CD4-positive, alpha-beta T cell treated with Interleukin-6 at 100 ng/mL for 8 hours (primary cell): Measurements from ENCODE around the gene CXXC5.
"Not testable (repeated sequence)": the region's sequence is repeated elsewhere in the genome, so short reads cannot be mapped to it uniquely, and the experiment has no call there.

Experiments used
- DNase-seq: peaks from one replicate; pipeline ENCODE4 v3.0.0-alpha.2; 2020; ENCODE audit warnings: mixed read lengths, low spot score

The CXXC5 gene

DNA sequence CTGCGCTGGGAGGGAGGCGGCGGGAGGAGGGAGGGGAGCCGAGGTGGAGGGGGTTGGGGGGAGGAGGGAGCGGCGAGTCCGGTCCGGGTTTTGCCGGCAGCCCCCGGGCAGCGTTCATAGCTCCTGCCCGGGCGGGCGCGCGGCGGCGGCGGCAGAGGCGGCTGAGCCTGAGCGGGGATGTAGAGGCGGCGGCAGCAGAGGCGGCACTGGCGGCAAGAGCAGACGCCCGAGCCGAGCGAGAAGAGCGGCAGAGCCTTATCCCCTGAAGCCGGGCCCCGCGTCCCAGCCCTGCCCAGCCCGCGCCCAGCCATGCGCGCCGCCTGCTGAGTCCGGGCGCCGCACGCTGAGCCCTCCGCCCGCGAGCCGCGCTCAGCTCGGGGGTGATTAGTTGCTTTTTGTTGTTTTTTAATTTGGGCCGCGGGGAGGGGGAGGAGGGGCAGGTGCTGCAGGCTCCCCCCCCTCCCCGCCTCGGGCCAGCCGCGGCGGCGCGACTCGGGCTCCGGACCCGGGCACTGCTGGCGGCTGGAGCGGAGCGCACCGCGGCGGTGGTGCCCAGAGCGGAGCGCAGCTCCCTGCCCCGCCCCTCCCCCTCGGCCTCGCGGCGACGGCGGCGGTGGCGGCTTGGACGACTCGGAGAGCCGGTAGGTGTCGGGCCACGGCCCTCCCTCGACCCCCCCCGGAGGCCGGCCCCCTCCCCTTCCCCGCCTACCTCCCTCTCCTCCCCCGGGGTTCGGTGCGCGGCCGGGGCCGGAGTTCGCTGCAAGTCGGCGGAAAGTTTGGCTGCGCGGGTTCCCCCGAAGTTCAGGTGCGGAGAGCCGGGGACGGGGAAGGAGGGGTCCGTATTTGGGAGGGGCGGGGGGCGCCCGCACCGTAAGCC lies at the start of gene CXXC5:
Gene CXXC5, plus strand, starts transcription at position 145 of the 877 bp plus-strand sequence. CDS start 32,175 bp downstream, outside the sequence.
- no peak for DNase-seq

- not testable (repeated sequence) for DNase-seq
These were observed 49.6 kb upstream of the CXXC5 start for GRCh38 chr5:139598601-139598965.

DNA sequence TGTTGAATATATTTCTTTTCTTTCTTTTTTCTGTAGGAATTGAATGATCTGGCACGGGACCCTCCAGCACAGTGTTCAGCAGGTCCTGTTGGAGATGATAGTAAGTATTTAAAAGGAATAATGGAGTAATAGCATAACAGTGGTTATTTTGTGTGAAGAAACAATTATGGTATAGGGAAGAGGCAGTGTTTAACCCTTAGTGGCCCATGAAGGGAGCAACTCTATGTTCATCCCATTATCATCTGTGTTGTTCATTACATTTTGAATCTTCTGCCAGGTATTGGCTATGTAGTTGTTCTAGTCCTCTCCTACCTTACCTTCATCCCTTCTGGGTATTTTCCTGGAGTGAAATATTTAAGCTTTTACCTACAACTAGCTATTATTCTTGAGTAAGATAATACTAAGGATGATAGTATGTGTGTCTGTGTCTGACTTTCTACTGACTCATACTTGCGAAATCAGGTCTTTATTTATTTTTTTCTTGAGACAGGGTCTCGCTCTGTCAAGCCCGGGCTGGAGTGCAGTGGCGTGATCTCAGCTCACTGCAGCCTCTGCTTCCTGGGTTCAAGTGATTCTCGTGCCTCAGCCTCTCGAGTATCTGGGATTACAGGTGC lies 47.7 kb upstream of the CXXC5 start:
- DNase-seq, result no peak

- DNase-seq, result no peak
These were observed 46.7 kb upstream of the CXXC5 start for GRCh38 chr5:139601429-139601828.

DNA sequence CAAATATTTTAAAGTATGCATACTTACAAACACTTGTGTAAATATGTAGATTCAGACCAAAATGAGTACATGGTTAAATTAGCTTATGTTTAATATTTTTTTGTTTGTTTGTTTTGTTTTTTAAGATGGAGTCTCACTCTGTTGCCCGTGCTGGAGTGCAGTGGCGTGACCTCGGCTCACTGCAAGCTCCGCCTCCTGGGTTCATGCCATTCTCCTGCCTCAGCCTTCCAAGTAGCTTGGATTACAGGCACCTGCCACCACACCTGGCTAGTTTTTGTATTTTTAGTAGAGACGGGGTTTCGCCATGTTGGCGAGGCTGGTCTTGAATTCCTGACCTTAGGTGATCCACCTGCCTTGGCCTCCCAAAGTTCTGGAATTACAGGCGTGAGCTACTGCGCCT lies 46.2 kb upstream of the CXXC5 start:
- DNase-seq, result not testable (repeated sequence)

GRCh38 chr5:139605887-139606286 lies 42.3 kb upstream of the CXXC5 start:
- no peak for DNase-seq

DNA sequence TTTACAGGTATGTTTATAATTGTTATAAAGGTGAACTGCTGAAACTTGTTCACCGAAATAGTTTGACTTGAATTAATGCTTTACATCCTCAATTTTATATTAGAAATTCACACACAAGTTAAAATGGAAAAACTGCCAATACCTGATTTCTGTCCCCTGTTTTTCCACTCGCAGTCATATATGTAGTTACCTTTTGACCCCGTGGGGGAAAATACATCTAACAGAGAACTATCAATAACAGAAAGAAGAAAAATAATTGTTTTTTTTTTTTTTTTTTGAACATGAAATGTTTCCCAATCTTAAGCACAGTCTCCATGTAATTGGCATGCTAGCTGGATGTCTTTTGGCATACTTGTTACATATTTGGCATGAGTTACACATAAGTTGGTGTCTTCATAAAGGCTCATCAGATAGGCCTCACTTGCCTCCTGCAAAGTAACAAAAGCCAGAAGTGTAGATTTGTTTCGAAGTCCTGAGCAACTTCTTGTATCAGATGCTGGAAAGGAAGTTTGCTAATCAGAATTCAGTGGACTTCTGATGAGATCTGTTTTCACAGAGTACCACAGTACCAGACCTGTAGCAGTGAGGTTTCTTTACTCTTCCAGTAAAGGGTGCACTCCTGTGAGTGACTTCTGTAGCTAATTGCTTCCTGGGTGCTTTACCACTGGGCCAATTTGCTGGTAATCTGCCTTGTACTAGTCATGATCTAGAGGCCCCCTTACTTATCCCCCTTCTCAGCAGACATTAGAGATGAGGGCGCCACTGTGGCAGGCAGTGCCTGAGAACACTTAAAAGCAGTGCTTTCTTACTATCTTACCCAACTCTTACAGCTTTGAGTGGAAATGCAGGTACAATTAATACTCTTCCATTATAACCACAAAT lies 36.2 kb upstream of the CXXC5 start:
- DNase-seq, result no peak

DNA sequence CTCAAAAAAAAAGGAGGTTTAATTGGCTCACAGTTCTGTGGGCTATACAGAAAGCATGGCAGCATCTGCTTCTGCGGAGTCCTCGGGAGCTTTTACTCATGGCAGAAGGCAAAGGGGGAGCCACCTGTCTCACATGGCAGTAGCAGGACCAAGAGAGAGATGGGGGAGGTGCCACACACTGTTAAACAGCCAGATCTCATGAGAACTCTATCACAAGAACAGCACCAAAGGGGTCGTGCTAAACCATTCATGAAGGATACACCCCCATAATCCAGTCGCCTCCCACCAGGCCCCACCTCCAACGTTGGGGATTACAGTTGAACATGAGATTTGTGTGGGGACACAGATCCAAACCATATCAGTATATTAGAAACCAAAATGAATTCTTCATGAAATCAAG lies 28.3 kb upstream of the CXXC5 start:
- DNase-seq, result no peak

DNA sequence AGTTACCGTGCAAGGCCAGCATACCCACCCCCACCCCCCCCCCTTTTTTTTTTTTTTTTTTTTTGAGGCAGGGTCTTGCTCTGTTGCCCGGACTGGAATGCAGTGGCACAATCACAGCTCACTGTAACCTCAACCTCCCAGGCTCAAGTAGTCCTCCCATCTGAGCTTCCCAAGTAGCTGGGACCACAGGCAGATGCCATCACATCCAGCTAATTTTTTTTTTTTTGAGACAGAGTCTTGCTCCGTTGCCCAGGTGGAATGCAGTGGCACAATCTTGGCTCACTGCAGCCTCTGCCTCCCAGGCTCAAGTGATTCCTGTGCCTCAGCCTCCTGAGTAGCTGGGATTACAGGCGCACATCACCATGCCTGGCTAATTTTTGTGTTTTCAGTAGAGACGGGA lies 22.8 kb upstream of the CXXC5 start:
- DNase-seq, result not testable (repeated sequence)

DNA sequence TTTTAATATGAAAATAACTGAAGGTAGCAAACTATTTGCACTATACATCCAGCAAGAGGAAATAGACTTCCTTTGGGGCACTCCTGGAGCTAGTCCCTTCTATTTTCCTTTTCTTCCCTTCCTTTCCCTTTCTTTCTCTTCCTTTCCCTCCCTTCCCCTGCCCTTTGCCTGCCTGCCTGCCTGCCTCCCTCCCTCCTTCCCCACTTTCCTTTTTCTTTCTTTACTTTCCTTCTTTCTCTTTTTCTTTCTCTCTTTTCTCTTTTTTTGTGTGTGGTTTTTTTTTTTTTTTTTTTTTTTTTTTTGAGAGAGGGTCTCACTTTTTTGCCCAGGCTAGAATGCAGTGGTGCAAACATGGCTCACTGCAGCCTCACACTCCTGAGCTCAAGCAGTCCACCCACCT lies 17.3 kb upstream of the CXXC5 start:
- DNase-seq, result no peak

DNA sequence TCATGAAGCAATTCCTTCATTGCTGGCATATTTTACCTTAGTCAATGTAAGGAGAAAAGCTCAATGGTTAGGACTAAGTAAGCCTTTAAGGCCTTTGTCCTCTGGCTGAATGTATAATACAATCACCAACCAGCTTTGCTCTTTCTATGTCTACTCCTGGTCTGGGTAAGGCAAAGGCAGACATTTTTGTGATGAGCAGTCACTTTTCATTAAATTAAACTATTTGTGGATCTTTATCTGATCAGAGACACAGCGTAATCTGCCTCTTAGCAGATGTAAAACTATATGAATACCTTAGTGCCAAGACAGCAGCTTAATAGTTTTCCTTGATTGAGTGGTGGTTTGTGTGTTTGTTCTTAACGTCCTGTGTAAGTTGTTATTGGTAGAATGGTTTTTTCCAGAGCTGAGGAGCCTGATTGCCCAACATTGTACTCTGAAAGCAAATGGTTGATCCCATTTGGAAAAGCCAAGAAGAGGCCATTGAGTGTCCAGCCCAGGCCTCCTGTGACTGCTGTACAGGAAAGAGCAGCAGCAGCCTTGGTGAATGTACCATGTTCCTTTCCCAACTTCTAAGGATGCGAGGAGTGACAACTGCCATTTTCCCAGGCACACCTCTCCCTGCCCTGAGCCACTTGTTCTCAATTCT lies 16.5 kb upstream of the CXXC5 start:
- DNase-seq, result no peak

DNA sequence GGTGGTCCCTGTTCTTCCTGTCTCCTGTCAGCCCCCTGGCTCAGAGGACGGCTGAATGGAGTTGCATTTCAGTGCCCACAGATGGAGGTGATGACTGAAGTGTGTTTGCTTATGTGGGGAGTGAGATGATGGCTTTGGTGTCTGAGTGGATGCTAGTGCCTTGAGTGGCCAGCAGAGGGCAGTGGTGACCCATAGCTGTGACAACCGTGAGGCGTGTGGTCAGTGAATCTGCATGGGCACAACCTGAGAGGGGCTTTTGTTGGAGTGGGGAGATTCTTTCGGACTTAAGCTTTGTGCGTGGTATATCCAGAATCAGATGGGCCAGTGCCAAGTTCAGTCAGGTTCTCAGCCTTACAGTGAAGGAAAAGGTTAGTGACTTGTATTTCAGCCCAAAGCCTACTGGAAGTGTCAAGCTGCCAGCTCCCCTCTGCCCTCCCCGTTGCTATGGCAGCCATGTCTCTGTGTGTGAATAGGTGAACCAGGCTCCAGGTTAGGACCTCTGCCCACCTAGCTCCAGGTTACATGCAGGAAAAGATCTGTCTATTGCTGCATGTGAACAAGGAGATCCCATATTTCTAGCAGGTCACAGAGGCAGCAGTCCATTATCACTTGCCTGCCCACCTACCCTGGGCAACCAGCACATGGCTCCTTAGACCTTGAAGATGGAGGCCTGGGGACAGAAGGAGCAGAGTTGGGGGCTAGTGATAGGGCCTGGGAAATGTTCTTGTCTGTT lies 14.7 kb upstream of the CXXC5 start:
- DNase-seq, result peak; percentile 66

GRCh38 chr5:139634028-139634325 lies 14.2 kb upstream of the CXXC5 start:
- DNase-seq, result no peak

DNA sequence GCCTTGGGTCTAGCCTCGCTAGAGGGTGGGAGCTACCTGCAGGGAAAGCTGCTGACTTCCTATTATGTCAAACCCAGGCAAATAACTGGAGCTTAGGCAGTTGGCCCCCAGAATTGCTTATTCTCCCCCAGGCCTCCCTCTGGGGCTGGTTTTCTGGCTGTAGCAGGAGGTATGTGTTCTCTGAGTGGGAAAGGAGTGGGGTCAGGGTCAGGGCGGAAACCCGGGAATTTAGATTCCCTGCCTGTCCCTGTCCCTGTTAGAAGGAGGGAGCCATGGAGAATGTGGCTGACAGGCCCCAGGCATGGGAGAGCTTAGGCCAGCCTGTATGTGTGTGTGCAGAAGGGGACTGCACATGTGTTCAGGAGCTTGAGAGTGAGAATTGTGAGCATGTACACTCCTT lies 13.6 kb upstream of the CXXC5 start:
- no peak for DNase-seq

GRCh38 chr5:139635191-139635590 lies 13.0 kb upstream of the CXXC5 start:
- no peak for DNase-seq

GRCh38 chr5:139635606-139636206 lies 12.4 kb upstream of the CXXC5 start:
- no peak for DNase-seq

DNA sequence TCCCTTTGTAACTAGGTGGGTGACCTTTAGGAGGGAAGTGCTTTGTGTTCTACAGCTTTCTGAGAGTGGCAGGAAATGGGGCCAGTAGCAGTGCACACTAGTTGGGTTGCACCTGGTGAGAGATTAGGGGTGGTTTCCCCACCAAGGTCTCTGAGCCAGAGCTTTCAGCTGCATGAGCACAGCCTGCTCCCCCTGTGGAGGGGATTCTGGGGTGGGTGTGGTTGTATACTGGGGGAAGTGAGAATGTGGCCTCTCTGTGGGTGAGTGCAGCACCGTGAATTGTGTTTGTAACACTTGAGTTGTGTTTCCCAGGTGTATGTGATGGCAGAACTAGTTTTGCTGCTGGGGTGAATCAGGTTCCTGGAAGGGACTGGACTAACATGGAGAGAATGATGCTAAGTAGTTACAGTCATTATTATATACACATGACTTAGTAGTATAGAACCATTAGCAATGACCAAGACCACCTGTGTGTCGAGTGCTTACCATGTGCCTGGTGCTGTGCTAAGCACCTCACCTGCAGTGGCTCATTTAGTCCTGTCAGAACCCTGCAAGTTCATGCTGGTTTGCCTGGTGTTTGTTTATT lies 11.8 kb upstream of the CXXC5 start:
- peak; percentile 60 for DNase-seq

GRCh38 chr5:139636975-139637408 lies 11.2 kb upstream of the CXXC5 start:
- peak; percentile 32 for DNase-seq

- peak; percentile 21 for DNase-seq
These were observed 10.6 kb upstream of the CXXC5 start for GRCh38 chr5:139637438-139638089.

GRCh38 chr5:139638090-139638735 lies 9.9 kb upstream of the CXXC5 start:
- no peak for DNase-seq
